Thyroid gland (tissue), 4 donors: Measurements from ENCODE around the gene SLC43A3.

ENCODE experiments used
- POLR2A ChIP-seq, 2 donors: fragments of 450-650 bp; IDR thresholded peaks; one replicate each; pipeline ENCODE4 v1.6.1; 2017; ENCODE audit warnings: antibody characterized with exemption in 2 of 2, mild to moderate bottlenecking in 2 of 2, moderate library complexity in 1 of 2
- TF ChIP-seq, protein P1 (sequence below), 6 experiments: fragments of 200-600 bp in 3 of 6; fragments of 450-650 bp in 3 of 6; sonication (generic) in 3 of 6; IDR thresholded peaks; one replicate each; pipeline ENCODE4 v1.5.1; 2016 to 2019; ENCODE audit warnings: antibody characterized with exemption in 6 of 6, mild to moderate bottlenecking in 2 of 6, inconsistent platforms in 1 of 6, moderate library complexity in 1 of 6

DNA sequence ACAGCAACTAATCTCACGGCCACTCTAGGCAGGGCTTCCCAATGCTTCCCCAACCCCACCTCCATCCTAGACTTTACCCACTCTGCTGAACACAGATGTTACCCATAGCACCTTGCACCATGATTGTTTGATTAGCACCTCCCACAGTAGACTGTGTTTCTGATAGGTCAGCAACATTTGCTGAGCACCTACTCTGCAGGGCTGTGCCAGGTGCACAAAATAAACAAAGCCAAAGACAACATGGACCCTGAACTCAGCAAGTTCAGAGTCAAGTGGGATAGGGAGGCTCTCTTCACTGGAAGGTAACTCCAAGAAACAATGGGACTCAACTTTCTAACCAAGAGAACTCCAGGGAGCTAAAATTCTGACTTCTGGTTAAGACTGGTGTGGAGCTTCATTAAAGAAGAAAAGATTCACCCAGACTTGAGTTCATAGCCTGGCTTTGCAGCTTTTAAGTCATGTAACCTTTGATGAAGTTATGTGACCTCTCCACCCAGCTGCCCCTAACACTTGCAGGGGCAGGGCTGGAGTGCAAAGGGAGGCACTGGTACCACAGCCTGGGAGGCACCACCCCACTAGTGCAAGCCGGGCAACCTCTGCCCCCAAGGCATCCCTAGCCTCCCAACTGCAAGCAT is 26.7 kb upstream of the SLC43A3 start:
- TF ChIP-seq, protein P1, sequence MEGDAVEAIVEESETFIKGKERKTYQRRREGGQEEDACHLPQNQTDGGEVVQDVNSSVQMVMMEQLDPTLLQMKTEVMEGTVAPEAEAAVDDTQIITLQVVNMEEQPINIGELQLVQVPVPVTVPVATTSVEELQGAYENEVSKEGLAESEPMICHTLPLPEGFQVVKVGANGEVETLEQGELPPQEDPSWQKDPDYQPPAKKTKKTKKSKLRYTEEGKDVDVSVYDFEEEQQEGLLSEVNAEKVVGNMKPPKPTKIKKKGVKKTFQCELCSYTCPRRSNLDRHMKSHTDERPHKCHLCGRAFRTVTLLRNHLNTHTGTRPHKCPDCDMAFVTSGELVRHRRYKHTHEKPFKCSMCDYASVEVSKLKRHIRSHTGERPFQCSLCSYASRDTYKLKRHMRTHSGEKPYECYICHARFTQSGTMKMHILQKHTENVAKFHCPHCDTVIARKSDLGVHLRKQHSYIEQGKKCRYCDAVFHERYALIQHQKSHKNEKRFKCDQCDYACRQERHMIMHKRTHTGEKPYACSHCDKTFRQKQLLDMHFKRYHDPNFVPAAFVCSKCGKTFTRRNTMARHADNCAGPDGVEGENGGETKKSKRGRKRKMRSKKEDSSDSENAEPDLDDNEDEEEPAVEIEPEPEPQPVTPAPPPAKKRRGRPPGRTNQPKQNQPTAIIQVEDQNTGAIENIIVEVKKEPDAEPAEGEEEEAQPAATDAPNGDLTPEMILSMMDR (IDR thresholded peaks at IDR 0.05) = no peak
- TF ChIP-seq POLR2A (IDR thresholded peaks at IDR 0.05) = no peak
